ENCODE data around the gene FANCG. TPM values are rescaled to one million over a fixed set of nuclear protein-coding genes. Genes with fewer than 3 reads are reported as not detected.

FANCG gene
- total RNA-seq, 1 experiment from 2014 or later = 32.6 TPM

Other genes with a start within 250 kb of the FANCG start
- not detected in 2 replicates for gene PHF24, start 121.7 kb downstream of the FANCG start, total RNA-seq (2014; rRNA removed; shearing (Covaris generic))
- gene DNAJB5, start 90.2 kb downstream of the FANCG start, total RNA-seq (2014; rRNA removed; shearing (Covaris generic)) = 14.8 and 19.7 TPM in 2 replicates
- gene VCP, start 7.3 kb downstream of the FANCG start, total RNA-seq (2014; rRNA removed; shearing (Covaris generic)) = 260 and 306 TPM in 2 replicates
- gene PIGO, start 16.6 kb upstream of the FANCG start, total RNA-seq (2014; rRNA removed; shearing (Covaris generic)) = 16.6 and 19.1 TPM in 2 replicates
- 136 and 152 TPM in 2 replicates for gene STOML2, start 23.2 kb upstream of the FANCG start, total RNA-seq (2014; rRNA removed; shearing (Covaris generic))
- gene ATOSB, start 35.9 kb upstream of the FANCG start, total RNA-seq (2014; rRNA removed; shearing (Covaris generic)) = 16.6 and 17.5 TPM in 2 replicates
- 9.6 and 12.8 TPM in 2 replicates for gene UNC13B, start 82.1 kb upstream of the FANCG start, total RNA-seq (2014; rRNA removed; shearing (Covaris generic))